Tibial nerve (tissue), 4 donors: ENCODE measurements around the gene RABEP2. TPM values are rescaled to one million over a fixed set of nuclear protein-coding genes. Genes with fewer than 3 reads are reported as not detected.
A peak's percentile ranks its signal among the peaks of the same experiment; 100 is the strongest.
"Not testable (repeated sequence)": the region's sequence is repeated elsewhere in the genome, so short reads cannot be mapped to it uniquely, and the experiment has no call there.

Experiments used
- DNase-seq, 2 donors: peaks; one replicate each; pipeline ENCODE4 v3.0.0-alpha.2; 2019; ENCODE audit warnings: low spot score in 2 of 2
- H3K27ac ChIP-seq, 4 donors: fragments of 200-600 bp; sonication (generic) in 3 of 4; one replicate each; pipeline ENCODE4 v1.5.1; 2017 to 2019; ENCODE audit warnings: mild to moderate bottlenecking in 1 of 4
- H3K27me3 ChIP-seq, 2 donors: fragments of 200-600 bp; sonication (generic) in 1 of 2; one replicate each; pipeline versions ENCODE4 v1.5.1 to v1.6.0; 2017 to 2019
- H3K36me3 ChIP-seq, 3 donors: fragments of 200-600 bp; sonication (generic); one replicate each; pipeline ENCODE4 v1.5.1; 2018 to 2019
- H3K4me1 ChIP-seq, 4 donors: fragments of 200-600 bp; sonication (generic) in 3 of 4; one replicate each; pipeline ENCODE4 v1.5.1; 2017 to 2019
- H3K4me3 ChIP-seq, 4 donors: fragments of 200-600 bp; sonication (generic) in 3 of 4; one replicate each; pipeline ENCODE4 v1.5.1; 2017 to 2019; ENCODE audit warnings: mild to moderate bottlenecking in 1 of 4, moderate library complexity in 1 of 4
- H3K9me3 ChIP-seq, 4 donors: fragments of 200-600 bp; sonication (generic) in 3 of 4; one replicate each; pipeline ENCODE4 v1.5.1; 2017 to 2019
- CTCF ChIP-seq, 5 experiments: fragments of 200-600 bp in 3 of 5; fragments of 450-650 bp in 2 of 5; sonication (generic) in 3 of 5; IDR thresholded peaks; one replicate each; pipeline ENCODE4 v1.5.1; 2016 to 2019; ENCODE audit warnings: antibody characterized with exemption in 5 of 5, mild to moderate bottlenecking in 3 of 5, moderate library complexity in 2 of 5
- EP300 ChIP-seq, 2 donors: sonication (generic); formaldehyde crosslinking; IDR thresholded peaks; one replicate each; pipeline ENCODE4 v1.6.1; 2017; ENCODE audit warnings: antibody characterized with exemption in 2 of 2, mild to moderate bottlenecking in 1 of 2
- POLR2A ChIP-seq, 2 donors: fragments of 450-650 bp; IDR thresholded peaks; one replicate each; pipeline ENCODE4 v1.6.1; 2017; ENCODE audit warnings: antibody characterized with exemption in 2 of 2, mild to moderate bottlenecking in 2 of 2, moderate library complexity in 2 of 2
- WGBS, 2 donors: methylation state at CpG; one replicate each; pipeline ENCODE4 v1.1.5; 2018; 5-methylcytosine and 5-hydroxymethylcytosine counted together
- total RNA-seq, 4 donors: library from RNA; depleted of rRNA; stranded (reverse); fragments of >200 nt; gene quantifications; one replicate each; pipeline ENCODE4 v1.1.0, GENCODE V29; 2016

RABEP2 gene
- total RNA-seq, 4 donors from 2014 or later, result 30.3 to 57.0 (median 32.4) TPM

- Histone ChIP-seq H3K9me3 (no peaks in the 10 kb centered on the region), H3K4me3 (peak overlapping the region in 1 of 4 donors; percentile 21), H3K27me3 (no peaks in the 10 kb centered on the region), H3K36me3 (no peaks in the 10 kb centered on the region), H3K4me1 (peaks cover 0 to 14% (median 0%) of the 10 kb centered on the region in 4 donors), H3K27ac (peak overlapping the region in 1 of 4 donors; percentile 34)
- 86 to 90% methylated on average over 19 to 20 of the region's 20 CpGs for WGBS, 2 donors
- TF ChIP-seq POLR2A (IDR thresholded peaks at IDR 0.05) (no peak), CTCF (IDR thresholded peaks at IDR 0.05) (no peak), EP300 (IDR thresholded peaks at IDR 0.05) (no peak)
- no peak for DNase-seq
These were observed 7.5 kb upstream of the RABEP2 start for GRCh38 chr16:28932339-28933141.

GRCh38 chr16:28931801-28932225 lies 6.8 kb upstream of the RABEP2 start, which contains the start of gene CD19:
CD19 (plus strand) TSS chr16:28931971; CDS start chr16:28932001, 30 bp downstream.
- Histone ChIP-seq H3K4me3 (peak within 1 kb of the TSS in 1 of 4 donors; percentile 21), H3K4me1 (peaks cover 0 to 11% (median 0%) of the 10 kb centered on the region in 4 donors), H3K27me3 (no peaks in the 10 kb centered on the region), H3K27ac (peak within 1 kb of the TSS in 1 of 4 donors; percentile 34), H3K36me3 (no peaks in the 10 kb centered on the region), H3K9me3 (no peaks in the 10 kb centered on the region)
- no peak for DNase-seq
- TF ChIP-seq EP300 (IDR thresholded peaks at IDR 0.05) (no peak), CTCF (IDR thresholded peaks at IDR 0.05) (no peak), POLR2A (IDR thresholded peaks at IDR 0.05) (no peak)
- WGBS, 2 donors, result 89% methylated on average over 10 of the region's 10 CpGs

GRCh38 chr16:28930652-28931051 lies 5.6 kb upstream of the RABEP2 start:
- WGBS, 2 donors, result 55 to 59% methylated on average over 3 of the region's 3 CpGs
- Histone ChIP-seq H3K36me3 (no peaks in the 10 kb centered on the region), H3K9me3 (no peaks in the 10 kb centered on the region), H3K27me3 (no peaks in the 10 kb centered on the region), H3K4me3 (no peak overlapping the region), H3K27ac (peak overlapping the region in 1 of 4 donors; percentile 19), H3K4me1 (peaks cover 0 to 4% (median 0%) of the 10 kb centered on the region in 4 donors)
- no peak for DNase-seq
- TF ChIP-seq POLR2A (IDR thresholded peaks at IDR 0.05) (no peak), CTCF (IDR thresholded peaks at IDR 0.05) (no peak), EP300 (IDR thresholded peaks at IDR 0.05) (no peak)

GRCh38 chr16:28930203-28930602 lies 5.2 kb upstream of the RABEP2 start:
- DNase-seq, result no peak
- Histone ChIP-seq H3K36me3 (no peaks in the 10 kb centered on the region), H3K27me3 (no peaks in the 10 kb centered on the region), H3K4me3 (no peak overlapping the region), H3K4me1 (peaks cover 0 to 4% (median 0%) of the 10 kb centered on the region in 4 donors), H3K9me3 (no peaks in the 10 kb centered on the region), H3K27ac (peak overlapping the region in 1 of 4 donors; percentile 19)
- 85 to 89% methylated on average over 3 of the region's 3 CpGs for WGBS, 2 donors
- no peak for TF ChIP-seq EP300 (IDR thresholded peaks at IDR 0.05)
- no peak for TF ChIP-seq POLR2A (IDR thresholded peaks at IDR 0.05)
- no peak for TF ChIP-seq CTCF (IDR thresholded peaks at IDR 0.05)

- 60 to 85% methylated on average over 1 of the region's 1 CpG for WGBS, 2 donors
- no peaks in the 10 kb centered on the region for H3K9me3 ChIP-seq
- H3K27me3 ChIP-seq, result no peaks in the 10 kb centered on the region
- TF ChIP-seq POLR2A (IDR thresholded peaks at IDR 0.05), result no peak
- no peak for TF ChIP-seq EP300 (IDR thresholded peaks at IDR 0.05)
- TF ChIP-seq CTCF (IDR thresholded peaks at IDR 0.05), result no peak
- H3K4me3 ChIP-seq, result no peak overlapping the region
- H3K36me3 ChIP-seq, result no peaks in the 10 kb centered on the region
- H3K4me1 ChIP-seq, result peaks cover 0 to 13% (median 3%) of the 10 kb centered on the region in 4 donors
- H3K27ac ChIP-seq, result no peak overlapping the region
- no peak for DNase-seq
These were observed 2.8 kb upstream of the RABEP2 start for GRCh38 chr16:28927815-28928214.

- not testable (repeated sequence) for H3K4me3 ChIP-seq
- 73 to 75% methylated on average over 2 of the region's 2 CpGs for WGBS, 2 donors
- peak overlapping the region in 2 of 4 donors; percentile 92 to 95 for H3K27ac ChIP-seq
These were observed 1.2 kb upstream of the RABEP2 start for GRCh38 chr16:28926284-28926683.

More at GRCh38 chr16:28926284-28926683, 1.2 kb upstream of the RABEP2 start:
- H3K4me1 ChIP-seq, result peaks cover 0 to 13% (median 3%) of the 10 kb centered on the region in 4 donors
- not testable (repeated sequence) for H3K9me3 ChIP-seq, H3K27me3 ChIP-seq, H3K36me3 ChIP-seq, DNase-seq
